GM19397 (cell line): ENCODE results near the gene RPS6KA1.
"Not testable (repeated sequence)": the region's sequence is repeated elsewhere in the genome, so short reads cannot be mapped to it uniquely, and the experiment has no call there.

Experiments used
- ATAC-seq: cut with Tn5 transposase; IDR thresholded peaks from one replicate; pipeline ENCODE4 v1.9.1; 2021; ENCODE audit warnings: mild to moderate bottlenecking, moderate library complexity; ENCODE audit not compliant: unreplicated experiment

Gene RPS6KA1

GRCh38 chr1:26529655-26530409 is at the start of gene RPS6KA1:
Gene RPS6KA1 (plus strand): TSS chr1:26529761. CDS start chr1:26529921, 160 bp downstream.
- peak; percentile 83 for ATAC-seq

GRCh38 chr1:26482921-26483320 is 46.6 kb upstream of the RPS6KA1 start:
- ATAC-seq: no peak

- no peak for ATAC-seq
These were observed 45.6 kb upstream of the RPS6KA1 start for GRCh38 chr1:26483980-26484379.

GRCh38 chr1:26490155-26490554 is 39.4 kb upstream of the RPS6KA1 start:
- ATAC-seq: no peak

GRCh38 chr1:26493267-26493666 is 36.3 kb upstream of the RPS6KA1 start:
- no peak for ATAC-seq

GRCh38 chr1:26493938-26494337 is 35.6 kb upstream of the RPS6KA1 start:
- no peak for ATAC-seq

GRCh38 chr1:26496861-26497260 is 32.7 kb upstream of the RPS6KA1 start:
- ATAC-seq: no peak

GRCh38 chr1:26498894-26499293 is 30.7 kb upstream of the RPS6KA1 start:
- ATAC-seq: no peak

GRCh38 chr1:26500488-26501175 is 28.9 kb upstream of the RPS6KA1 start:
- peak; percentile 78 for ATAC-seq

- ATAC-seq: not testable (repeated sequence)
These were observed 18.9 kb upstream of the RPS6KA1 start for GRCh38 chr1:26510711-26511110.

GRCh38 chr1:26515836-26516235 is 13.7 kb upstream of the RPS6KA1 start:
- ATAC-seq: not testable (repeated sequence)

GRCh38 chr1:26516987-26517765 is 12.4 kb upstream of the RPS6KA1 start:
- no peak for ATAC-seq

GRCh38 chr1:26517766-26518049 is 11.9 kb upstream of the RPS6KA1 start:
- no peak for ATAC-seq

GRCh38 chr1:26518355-26518754 is 11.2 kb upstream of the RPS6KA1 start:
- ATAC-seq: no peak

GRCh38 chr1:26520339-26520738 is 9.2 kb upstream of the RPS6KA1 start:
- no peak for ATAC-seq

GRCh38 chr1:26521669-26522030 is 7.9 kb upstream of the RPS6KA1 start:
- ATAC-seq: no peak

- ATAC-seq: no peak
These were observed 7.5 kb upstream of the RPS6KA1 start for GRCh38 chr1:26522073-26522472.

GRCh38 chr1:26524181-26524580 is 5.4 kb upstream of the RPS6KA1 start:
- no peak for ATAC-seq

- no peak for ATAC-seq
These were observed 3.3 kb upstream of the RPS6KA1 start for GRCh38 chr1:26526287-26526686.

GRCh38 chr1:26529405-26529654 is 231 bp upstream of the RPS6KA1 start:
- ATAC-seq: no peak

GRCh38 chr1:26530410-26530894 is 891 bp downstream of the RPS6KA1 start:
- peak; percentile 8 for ATAC-seq
